HepG2 (cell line): ENCODE results near the gene PEX11B. TPM values are rescaled to one million over a fixed set of nuclear protein-coding genes. Genes with fewer than 3 reads are reported as not detected.

Experiments used
- ELF4 ChIP-seq: sonication (generic); formaldehyde crosslinking; IDR thresholded peaks from 2 replicates; pipeline ENCODE4 v1.5.0; 2020; ENCODE audit warnings: missing genetic modification reagents, mild to moderate bottlenecking, moderate library complexity, borderline replicate concordance
- FIP1L1 ChIP-seq: fragments of 200-400 bp; formaldehyde crosslinking; IDR thresholded peaks from 2 replicates; pipeline ENCODE4 v1.6.1; 2018; ENCODE audit warnings: low read depth, mild to moderate bottlenecking, low read length, moderate library complexity, borderline replicate concordance; ENCODE audit not compliant: insufficient read depth
- FOXA3 ChIP-seq: IDR thresholded peaks from 2 replicates; pipeline ENCODE4 v1.6.1; 2016; ENCODE audit warnings: missing genetic modification reagents, missing compliant biosample characterization
- GABPA ChIP-seq, 2 experiments: IDR thresholded peaks; 2 replicates each; pipeline ENCODE4 v1.6.1; 2011 to 2016; ENCODE audit warnings: low read depth in 2 of 2, low read length in 1 of 2, missing biosample characterization in 1 of 2, missing genetic modification characterization in 1 of 2
- HES4 ChIP-seq: sonication (generic); formaldehyde crosslinking; IDR thresholded peaks from 2 replicates; pipeline ENCODE4 v1.9.0; 2021; ENCODE audit warnings: mild to moderate bottlenecking, missing genetic modification reagents, borderline replicate concordance
- JUNB ChIP-seq: sonication (generic); formaldehyde crosslinking; IDR thresholded peaks from 2 replicates; pipeline ENCODE4 v1.8.0; 2022; ENCODE audit warnings: missing genetic modification reagents, mild to moderate bottlenecking, borderline replicate concordance
- MEIS2 ChIP-seq: sonication (generic); formaldehyde crosslinking; IDR thresholded peaks from 2 replicates; pipeline ENCODE4 v1.9.0; 2021; ENCODE audit warnings: mild to moderate bottlenecking, missing genetic modification reagents
- PPARG ChIP-seq: conservative IDR thresholded peaks from 2 replicates; pipeline ENCODE4 v1.6.1; 2016; ENCODE audit warnings: missing biosample characterization, missing genetic modification reagents
- SAP130 ChIP-seq: IDR thresholded peaks from 2 replicates; pipeline ENCODE4 v1.6.1; 2016; ENCODE audit warnings: low read depth
- SIN3A ChIP-seq: IDR thresholded peaks from 2 replicates; pipeline ENCODE4 v1.6.1; 2011; ENCODE audit warnings: low read depth, mild to moderate bottlenecking, control low read depth, low read length, borderline replicate concordance
- SIN3B ChIP-seq: fragments of 150-350 bp; IDR thresholded peaks from 2 replicates; pipeline ENCODE4 v1.6.1; 2014; ENCODE audit warnings: low read length
- SP1 ChIP-seq, 2 experiments: fragments of 450-650 bp in 1 of 2; sonication (generic) in 1 of 2; formaldehyde crosslinking in 1 of 2; IDR thresholded peaks; 2 replicates each; pipeline versions ENCODE4 v1.4.0 to v1.6.1; 2016 to 2020; ENCODE audit warnings: missing genetic modification reagents in 1 of 2
- THAP9 ChIP-seq: sonication (generic); formaldehyde crosslinking; IDR thresholded peaks from 2 replicates; pipeline ENCODE4; 2020; ENCODE audit warnings: missing genetic modification reagents, mild to moderate bottlenecking, borderline replicate concordance
- TSC22D2 ChIP-seq: sonication (generic); formaldehyde crosslinking; IDR thresholded peaks from 2 replicates; pipeline ENCODE4 v1.5.1; 2020; ENCODE audit warnings: missing genetic modification reagents, mild to moderate bottlenecking, borderline replicate concordance
- ZNF12 ChIP-seq: sonication (generic); formaldehyde crosslinking; IDR thresholded peaks from 2 replicates; pipeline ENCODE4 v1.5.0; 2020; ENCODE audit warnings: missing genetic modification reagents
- ZNF124 ChIP-seq: sonication (generic); formaldehyde crosslinking; IDR thresholded peaks from 2 replicates; pipeline ENCODE4 v1.4.0; 2020; ENCODE audit warnings: missing genetic modification reagents
- ZNF180 ChIP-seq: sonication (generic); formaldehyde crosslinking; IDR thresholded peaks from 2 replicates; pipeline ENCODE4 v1.4.0; 2020; ENCODE audit warnings: low read depth, missing genetic modification reagents, borderline replicate concordance
- ZNF225 ChIP-seq: sonication (generic); formaldehyde crosslinking; IDR thresholded peaks from 2 replicates; pipeline ENCODE4 v1.4.0; 2020; ENCODE audit warnings: mild to moderate bottlenecking, missing genetic modification reagents
- ZNF3 ChIP-seq: IDR thresholded peaks from 2 replicates; pipeline ENCODE4 v1.7.0; 2017; ENCODE audit warnings: inconsistent platforms
- ZNF446 ChIP-seq: sonication (generic); formaldehyde crosslinking; IDR thresholded peaks from 2 replicates; pipeline ENCODE4 v1.5.0; 2020; ENCODE audit warnings: mild to moderate bottlenecking, missing genetic modification reagents
- ZNF556 ChIP-seq: sonication (generic); formaldehyde crosslinking; IDR thresholded peaks from 2 replicates; pipeline ENCODE4 v1.4.0; 2020; ENCODE audit warnings: mild to moderate bottlenecking, missing genetic modification reagents, borderline replicate concordance
- ZNF782 ChIP-seq: sonication (generic); formaldehyde crosslinking; IDR thresholded peaks from 2 replicates; pipeline ENCODE4 v1.4.0; 2020; ENCODE audit warnings: missing genetic modification reagents, mild to moderate bottlenecking, borderline replicate concordance
- ZNF800 ChIP-seq: sonication (generic); formaldehyde crosslinking; IDR thresholded peaks from 2 replicates; pipeline ENCODE4 v1.4.0; 2020; ENCODE audit warnings: missing genetic modification reagents
- polyA plus RNA-seq, 8 experiments: library from polyadenylated mRNA; depleted of rRNA in 3 of 8; stranded (reverse) in 7 of 8; unstranded in 1 of 8; fragments of >200 nt; fragmentation: Illumina TruSeq in 4 of 8; extraction: Trizol in 4 of 8; gene quantifications; 2 replicates each; pipeline versions ENCODE4 v1.2.1 to v1.2.3, GENCODE V29; 2011 to 2016; ENCODE audit warnings: low read depth in 4 of 8, missing spikeins in 1 of 8, mixed read lengths in 1 of 8; ENCODE audit not compliant: insufficient read depth in 1 of 8
- total RNA-seq, 5 experiments: library from RNA; depleted of rRNA; stranded (reverse); fragments of >200 nt; fragmentation: Illumina TruSeq; extraction: Trizol; gene quantifications; 2 replicates each; pipeline ENCODE4 v1.2.3, GENCODE V29; 2016; ENCODE audit warnings: low read depth in 1 of 5
- TF ChIP-seq, protein P1 (sequence below): sonication (generic); formaldehyde crosslinking; IDR thresholded peaks from 2 replicates; pipeline ENCODE4 v1.8.0; 2022; ENCODE audit warnings: missing genetic modification reagents, mild to moderate bottlenecking, inconsistent platforms, borderline replicate concordance

PEX11B gene
- total and polyA plus RNA-seq, 2 of the 13 experiments (the other 11 are each of a cell fraction or from before 2014, with no cell fraction given) = 21.6 to 48.4 TPM

GRCh38 chr1:145891587-145892485 lies 26.7 kb downstream of the PEX11B start (continued):
- TF ChIP-seq FIP1L1 (no peak), TSC22D2 (CRISPR knock-in tag) (peak; percentile 56; the same call in 1 of the 2 replicates), FOXA3 (CRISPR knock-in tag) (peak; percentile 94), JUNB (CRISPR knock-in tag) (peak; percentile 84; the same call in 1 of the 2 replicates), ZNF12 (peak; percentile 59), ZNF180 (CRISPR knock-in tag) (no peak), THAP9 (CRISPR knock-in tag) (peak; percentile 84; the same call in 1 of the 2 replicates), ZNF556 (CRISPR knock-in tag) (no peak), ZNF225 (no peak), ZNF124 (peak; percentile 62; the same call in 1 of the 2 replicates), ZNF782 (CRISPR knock-in tag) (no peak), ELF4 (CRISPR knock-in tag) (peak; percentile 91), ZNF446 (CRISPR knock-in tag) (no peak), SP1 (IDR thresholded peaks at IDR 0.05) (no peak), SP1 (CRISPR knock-in tag; IDR thresholded peaks at IDR 0.05) (no peak), HES4 (CRISPR knock-in tag) (no peak), ZNF3 (no peak), SIN3A (0 out of 2 replicates have a peak, but pooled peaks have one; percentile 55), SAP130 (CRISPR knock-in tag) (peak; percentile 71), PPARG (CRISPR knock-in tag) (peak; percentile 71; the same call in 1 of the 2 replicates), MEIS2 (CRISPR knock-in tag) (peak; percentile 79), GABPA (IDR thresholded peaks at IDR 0.05; ENCODE audit: low read depth, low read length) (no peak), GABPA (CRISPR knock-in tag; IDR thresholded peaks at IDR 0.05; ENCODE audit: low read depth) (peak; percentile 54), ZNF800 (no peak), SIN3B (no peak)
- TF ChIP-seq, protein P1, sequence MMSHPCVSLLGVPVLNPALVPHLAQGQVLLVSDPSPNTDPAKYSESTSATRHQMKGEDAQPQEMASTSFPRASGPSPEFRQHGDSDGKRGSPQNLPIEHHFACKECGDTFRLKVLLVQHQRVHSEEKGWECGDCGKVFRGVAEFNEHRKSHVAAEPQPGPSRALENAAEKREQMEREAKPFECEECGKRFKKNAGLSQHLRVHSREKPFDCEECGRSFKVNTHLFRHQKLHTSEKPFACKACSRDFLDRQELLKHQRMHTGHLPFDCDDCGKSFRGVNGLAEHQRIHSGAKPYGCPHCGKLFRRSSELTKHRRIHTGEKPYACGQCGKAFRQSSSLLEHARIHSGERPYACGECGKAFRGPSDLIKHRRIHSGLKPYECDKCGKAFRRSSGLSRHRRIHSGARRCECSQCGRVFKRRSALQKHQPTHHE = peak; percentile 90
